SK-N-SH treated with all-trans-retinoic acid at 6 μM for 48 hours (cell line): ENCODE results near the gene CALN1.

Experiments
- OSR1 ChIP-seq: fragments of 250-450 bp; sonication (Bioruptor Pico); IDR thresholded peaks from 2 replicates; pipeline ENCODE4 v1.8.0; 2022; ENCODE audit warnings: moderate library complexity, mild to moderate bottlenecking, inconsistent platforms
- PATZ1 ChIP-seq: fragments of 250-450 bp; sonication (Bioruptor Pico); IDR thresholded peaks from 2 replicates; pipeline ENCODE4 v1.8.0; 2020; ENCODE audit warnings: mild to moderate bottlenecking, moderate library complexity, borderline replicate concordance
- TCF4 ChIP-seq: fragments of 250-450 bp; sonication (Bioruptor Pico); IDR thresholded peaks from 2 replicates; pipeline ENCODE4 v1.8.0; 2021; ENCODE audit warnings: mild to moderate bottlenecking, moderate library complexity, borderline replicate concordance
- ZNF70 ChIP-seq: fragments of 450-650 bp; formaldehyde crosslinking; IDR thresholded peaks from 2 replicates; pipeline ENCODE4 v1.5.0; 2020; ENCODE audit warnings: mild to moderate bottlenecking, moderate library complexity

GRCh38 chr7:71828361-71828760, 583.8 kb downstream of the CALN1 start:
- TF ChIP-seq ZNF70 (no peak), OSR1 (no peak), PATZ1 (no peak), TCF4 (CRISPR knock-in tag) (no peak)
